OCI-LY1 (cell line): Measurements from ENCODE around the gene DRD2.

Experiments used
- H2AFZ ChIP-seq: fragments of 200-600 bp; sonication (generic), shearing (Covaris generic); 2 replicates; pipeline ENCODE4 v1.6.0; 2014; ENCODE audit warnings: antibody characterized with exemption, mild to moderate bottlenecking, low read length
- H3F3A ChIP-seq: fragments of 200-600 bp; sonication (generic), shearing (Covaris generic); 2 replicates; pipeline ENCODE4 v1.6.0; 2014; ENCODE audit warnings: mild to moderate bottlenecking, antibody characterized with exemption, low read length, moderate library complexity; ENCODE audit not compliant: insufficient read depth
- H3K27ac ChIP-seq: fragments of 200-600 bp; sonication (generic); 2 replicates; pipeline ENCODE4 v1.5.1; 2014; ENCODE audit warnings: low read length, mixed run types, mild to moderate bottlenecking, low read depth; ENCODE audit not compliant: poor library complexity, severe bottlenecking
- H3K27me3 ChIP-seq: fragments of 200-600 bp; sonication (generic); 2 replicates; pipeline ENCODE4 v1.6.0; 2014; ENCODE audit warnings: antibody characterized with exemption, mild to moderate bottlenecking, low read length, moderate library complexity; ENCODE audit not compliant: insufficient read depth
- H3K36me3 ChIP-seq: fragments of 200-600 bp; sonication (generic); 2 replicates; pipeline ENCODE4 v1.6.1; 2014; ENCODE audit warnings: mild to moderate bottlenecking, antibody characterized with exemption, low read length, moderate library complexity, mixed read lengths; ENCODE audit not compliant: insufficient read depth
- H3K4me1 ChIP-seq: fragments of 200-600 bp; sonication (generic); 2 replicates; pipeline ENCODE4 v1.5.1; 2014; ENCODE audit warnings: mild to moderate bottlenecking, low read length, moderate library complexity; ENCODE audit not compliant: insufficient read depth, severe bottlenecking
- H3K4me2 ChIP-seq: fragments of 200-600 bp; sonication (generic), shearing (Covaris generic); 2 replicates; pipeline ENCODE4 v1.6.1; 2014; ENCODE audit warnings: low read length
- H3K4me3 ChIP-seq: fragments of 200-600 bp; sonication (generic); 2 replicates; pipeline ENCODE4 v1.5.1; 2014; ENCODE audit warnings: low read length, low read depth, mild to moderate bottlenecking, mixed read lengths; ENCODE audit not compliant: poor library complexity, severe bottlenecking
- H3K79me2 ChIP-seq: fragments of 200-600 bp; shearing (Covaris generic); 2 replicates; pipeline ENCODE4 v1.6.1; 2016; ENCODE audit warnings: mixed run types, low read length, mixed read lengths; ENCODE audit not compliant: insufficient read depth
- H3K9ac ChIP-seq: fragments of 200-600 bp; sonication (generic), shearing (Covaris generic); 2 replicates; pipeline ENCODE4 v1.6.1; 2014; ENCODE audit warnings: mild to moderate bottlenecking, low read length, mixed read lengths
- H3K9me2 ChIP-seq: fragments of 200-600 bp; sonication (generic), shearing (Covaris generic); 2 replicates; pipeline ENCODE4 v1.6.1; 2014; ENCODE audit warnings: low read depth, mild to moderate bottlenecking, low read length, mixed read lengths
- H3K9me3 ChIP-seq: fragments of 200-600 bp; shearing (Covaris generic); 2 replicates; pipeline ENCODE4 v1.6.1; 2014; ENCODE audit warnings: low read length, mixed read lengths
- H4K20me1 ChIP-seq: fragments of 200-600 bp; sonication (generic), shearing (Covaris generic); 2 replicates; pipeline ENCODE4 v1.6.0; 2016; ENCODE audit warnings: mild to moderate bottlenecking, low read length; ENCODE audit not compliant: insufficient read depth
- CTCF ChIP-seq: fragments of 200-600 bp; sonication (generic), shearing (Covaris generic); IDR thresholded peaks from 2 replicates; pipeline ENCODE4 v1.5.1; 2017; ENCODE audit warnings: mild to moderate bottlenecking, antibody characterized with exemption, low read length, moderate library complexity, mixed read lengths
- EZH2 ChIP-seq: fragments of 200-600 bp; sonication (generic), shearing (Covaris generic); IDR thresholded peaks from 2 replicates; pipeline ENCODE4 v1.8.0; 2017; ENCODE audit warnings: borderline replicate concordance, mixed run types, mild to moderate bottlenecking, antibody characterized with exemption, low read length, moderate library complexity, mixed read lengths

Gene DRD2

GRCh38 chr11:113476553-113476952, 1.4 kb upstream of the DRD2 start:
- no peaks in the 10 kb centered on the region for H3K9me3 ChIP-seq
- no peak overlapping the region for H2AFZ ChIP-seq
- H3K27me3 ChIP-seq, result no peaks in the 10 kb centered on the region
- no peaks in the 10 kb centered on the region for H3K79me2 ChIP-seq
- no peaks in the 10 kb centered on the region for H4K20me1 ChIP-seq
- H3K36me3 ChIP-seq, result no peaks in the 10 kb centered on the region
- no peaks in the 10 kb centered on the region for H3F3A ChIP-seq
- H3K4me3 ChIP-seq, result no peak overlapping the region
- no peaks in the 10 kb centered on the region for H3K9me2 ChIP-seq
- TF ChIP-seq CTCF, result no peak
- TF ChIP-seq EZH2, result no peak
- no peak overlapping the region for H3K4me2 ChIP-seq
- no peaks in the 10 kb centered on the region for H3K4me1 ChIP-seq
- H3K9ac ChIP-seq, result no peak overlapping the region
- no peak overlapping the region for H3K27ac ChIP-seq

GRCh38 chr11:113474362-113475159, 637 bp downstream of the DRD2 start:
- Histone ChIP-seq H3K9me3 (no peaks in the 10 kb centered on the region), H3K4me3 (no peak overlapping the region), H4K20me1 (no peaks in the 10 kb centered on the region), H3K79me2 (no peaks in the 10 kb centered on the region), H3K27ac (no peak overlapping the region), H3K9me2 (no peaks in the 10 kb centered on the region), H3K4me2 (no peak overlapping the region), H3K36me3 (no peaks in the 10 kb centered on the region), H3K4me1 (no peaks in the 10 kb centered on the region), H3K27me3 (no peaks in the 10 kb centered on the region), H2AFZ (no peak overlapping the region), H3K9ac (no peak overlapping the region), H3F3A (no peaks in the 10 kb centered on the region)
- no peak for TF ChIP-seq EZH2
- TF ChIP-seq CTCF, result no peak

DNA sequence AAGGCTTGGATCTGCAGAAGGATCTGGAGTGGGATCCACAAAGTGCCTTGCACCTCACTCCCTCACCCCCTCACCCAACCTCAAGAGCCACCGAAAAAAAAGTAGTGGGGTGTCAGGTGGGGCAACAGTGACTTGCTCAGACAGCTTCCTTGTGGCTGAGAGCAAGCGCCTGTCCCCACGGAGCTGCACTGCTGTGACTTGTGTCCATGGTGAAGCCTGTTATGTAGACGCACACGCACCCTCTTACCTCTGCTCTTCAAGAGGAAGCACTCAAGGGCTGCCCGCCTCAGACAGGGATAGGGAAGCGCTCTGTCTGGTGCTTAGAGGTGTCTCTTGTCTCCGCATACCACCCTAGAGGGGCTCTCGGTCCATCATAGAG, 1.2 kb downstream of the DRD2 start:
- H3K4me3 ChIP-seq, result no peak overlapping the region
- H3K4me2 ChIP-seq, result no peak overlapping the region

More for the DNA sequence above, 1.2 kb downstream of the DRD2 start:
- no peak overlapping the region for H2AFZ ChIP-seq
- no peak overlapping the region for H3K9ac ChIP-seq
- no peak overlapping the region for H3K27ac ChIP-seq
- no peaks in the 10 kb centered on the region for H3K36me3 ChIP-seq
- H3K4me1 ChIP-seq, result no peaks in the 10 kb centered on the region
- no peaks in the 10 kb centered on the region for H3K27me3 ChIP-seq
- H3K9me2 ChIP-seq, result no peaks in the 10 kb centered on the region
- H4K20me1 ChIP-seq, result no peaks in the 10 kb centered on the region
- H3K79me2 ChIP-seq, result no peaks in the 10 kb centered on the region
- no peak for TF ChIP-seq CTCF
- no peak for TF ChIP-seq EZH2
- no peaks in the 10 kb centered on the region for H3F3A ChIP-seq
- H3K9me3 ChIP-seq, result no peaks in the 10 kb centered on the region
